Stimulated activated CD4-positive, alpha-beta T cell treated with anti-CD3 and anti-CD28 coated beads, Interleukin-4, amount 100 ng/mL, for 4 hours (primary cell): ENCODE data around the gene ITIH1.
"Not testable (repeated sequence)": the region's sequence is repeated elsewhere in the genome, so short reads cannot be mapped to it uniquely, and the experiment has no call there.

Source experiments
- DNase-seq, 2 experiments: peaks; one replicate each; pipeline ENCODE4 v3.0.0-alpha.2; 2020

Gene ITIH1

GRCh38 chr3:52774901-52775864, 2.2 kb upstream of the ITIH1 start:
- DNase-seq = no peak

- DNase-seq = no peak
Observed at GRCh38 chr3:52775877-52776276, 1.5 kb upstream of the ITIH1 start.

GRCh38 chr3:52776486-52776885, 913 bp upstream of the ITIH1 start:
- not testable (repeated sequence) for DNase-seq

GRCh38 chr3:52777959-52778805, 783 bp downstream of the ITIH1 start:
- DNase-seq = no peak

GRCh38 chr3:52779011-52779836, 1.8 kb downstream of the ITIH1 start:
- DNase-seq = no peak

- no peak for DNase-seq
Observed at GRCh38 chr3:52779837-52780585, 2.6 kb downstream of the ITIH1 start.

- DNase-seq = no peak
Observed at GRCh38 chr3:52781741-52782140, 4.3 kb downstream of the ITIH1 start.

GRCh38 chr3:52782412-52783210, 5.2 kb downstream of the ITIH1 start:
- DNase-seq = no peak

GRCh38 chr3:52783211-52783555, 5.8 kb downstream of the ITIH1 start:
- no peak for DNase-seq

GRCh38 chr3:52784021-52784621, 6.7 kb downstream of the ITIH1 start:
- no peak for DNase-seq

GRCh38 chr3:52784931-52785590, 7.7 kb downstream of the ITIH1 start:
- DNase-seq = no peak

GRCh38 chr3:52786330-52787215, 9.2 kb downstream of the ITIH1 start:
- no peak for DNase-seq

- DNase-seq = no peak
Observed at GRCh38 chr3:52787246-52787645, 9.8 kb downstream of the ITIH1 start.

- no peak for DNase-seq
Observed at GRCh38 chr3:52787672-52788625, 10.6 kb downstream of the ITIH1 start.

GRCh38 chr3:52788890-52789745, 11.7 kb downstream of the ITIH1 start:
- DNase-seq = no peak

- no peak for DNase-seq
Observed at GRCh38 chr3:52789746-52790040, 12.3 kb downstream of the ITIH1 start.

- DNase-seq = no peak
Observed at GRCh38 chr3:52790337-52790736, 12.9 kb downstream of the ITIH1 start.
